Measurements from ENCODE around the gene PARP12. TPM values are rescaled to one million over a fixed set of nuclear protein-coding genes. Genes with fewer than 3 reads are reported as not detected.
A peak's percentile ranks its signal among the peaks of the same experiment; 100 is the strongest.

PARP12 gene
- total and polyA plus RNA-seq, 10 of the 15 experiments (the other 5 are each of a cell fraction or from before 2014, with no cell fraction given): 0.98 to 51.8 (median 18.0) TPM

- TF ChIP-seq SKIL (IDR thresholded peaks at IDR 0.05; ENCODE audit: low read depth, poor library complexity, severe bottlenecking) (peak; percentile 72), ZNF24 (IDR thresholded peaks at IDR 0.05) (no peak), FOS (IDR thresholded peaks at IDR 0.05; ENCODE audit: borderline replicate concordance, extremely low read depth, insufficient read length) (no peak), STAT1 (conservative IDR thresholded peaks at IDR 0.05) (no peak), YY1 (IDR thresholded peaks at IDR 0.05; ENCODE audit: low read depth, low read length) (0 out of 2 replicates have a peak, but pooled peaks have one; percentile 52), MLLT1 (IDR thresholded peaks at IDR 0.05) (0 out of 2 replicates have a peak, but pooled peaks have one; percentile 27), HSF1 (IDR thresholded peaks at IDR 0.05; ENCODE audit: low read depth, low read length) (no peak), EED (IDR thresholded peaks at IDR 0.05; ENCODE audit: low read depth) (peak; percentile 81), SUPT20H (IDR thresholded peaks at IDR 0.05; ENCODE audit: borderline replicate concordance, control insufficient read depth, low read depth, low read length) (no peak), BRCA1 (IDR thresholded peaks at IDR 0.05; ENCODE audit: low read depth, low read length) (no peak), BMI1 (IDR thresholded peaks at IDR 0.05; ENCODE audit: borderline replicate concordance) (no peak; the same call in 1 of the 2 replicates), HCFC1 (IDR thresholded peaks at IDR 0.05; ENCODE audit: low read length) (no peak), RUNX3 (IDR thresholded peaks at IDR 0.05; ENCODE audit: low read length) (peak; percentile 75), NR2F1 (conservative IDR thresholded peaks at IDR 0.05) (peak; percentile 60), REST (IDR thresholded peaks at IDR 0.05; ENCODE audit: low read depth, low read length) (no peak), NRF1 (conservative IDR thresholded peaks at IDR 0.05; ENCODE audit: low read depth, low read length) (no peak), DPF2 (IDR thresholded peaks at IDR 0.05) (peak; percentile 52), ZSCAN29 (IDR thresholded peaks at IDR 0.05) (no peak), IKZF1 (conservative IDR thresholded peaks at IDR 0.05) (peak; percentile 71), CHD2 (IDR thresholded peaks at IDR 0.05; ENCODE audit: borderline replicate concordance, low read depth, low read length) (no peak), CREB1 (IDR thresholded peaks at IDR 0.05; ENCODE audit: low read depth) (peak; percentile 59; the same call in 1 of the 2 replicates), BHLHE40 (IDR thresholded peaks at IDR 0.05; ENCODE audit: borderline replicate concordance in 1 of 2, low read depth in 2 of 2, low read length in 1 of 2) (peak; percentile 46 to 51; a peak in 1 of 4 replicates), NFIC (IDR thresholded peaks at IDR 0.05; ENCODE audit: low read depth, low read length) (peak; percentile 58), IKZF2 (IDR thresholded peaks at IDR 0.05) (peak; percentile 82 to 85), CBX5 (IDR thresholded peaks at IDR 0.05; ENCODE audit: low read depth) (no peak)
Measured at GRCh38 chr7:140084972-140085371, 22.2 kb upstream of the PARP12 start (continued).
